Activated naive CD4-positive, alpha-beta T cell (primary cell): ENCODE measurements around the gene DGCR2.
"Not testable (repeated sequence)": the region's sequence is repeated elsewhere in the genome, so short reads cannot be mapped to it uniquely, and the experiment has no call there.

Experiments used
- DNase-seq, 4 experiments: peaks; one replicate each; lab custom pipeline; 2025; lab: John Stamatoyannopoulos, UW

The DGCR2 gene

DNA sequence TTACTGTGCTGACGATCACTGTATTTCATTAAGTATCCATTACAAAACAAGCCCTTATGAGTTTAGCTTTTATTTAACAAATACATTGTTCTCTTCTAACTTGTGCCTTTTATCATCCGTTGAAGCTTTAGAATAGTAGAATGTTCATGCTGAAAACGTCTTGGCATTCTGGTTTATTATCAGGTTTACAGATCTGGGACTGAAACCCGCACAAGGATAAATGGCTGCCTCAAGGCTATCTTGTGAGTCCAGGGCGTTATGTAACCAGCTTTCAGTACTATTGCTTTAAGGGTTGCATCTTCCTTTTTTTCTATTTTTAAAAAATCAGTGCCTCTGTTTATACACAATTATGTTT is 119.6 kb downstream of the DGCR2 start:
- DNase-seq, result no peak

GRCh38 chr22:19001204-19001603 is 121.0 kb downstream of the DGCR2 start:
- DNase-seq, result no peak

DNA sequence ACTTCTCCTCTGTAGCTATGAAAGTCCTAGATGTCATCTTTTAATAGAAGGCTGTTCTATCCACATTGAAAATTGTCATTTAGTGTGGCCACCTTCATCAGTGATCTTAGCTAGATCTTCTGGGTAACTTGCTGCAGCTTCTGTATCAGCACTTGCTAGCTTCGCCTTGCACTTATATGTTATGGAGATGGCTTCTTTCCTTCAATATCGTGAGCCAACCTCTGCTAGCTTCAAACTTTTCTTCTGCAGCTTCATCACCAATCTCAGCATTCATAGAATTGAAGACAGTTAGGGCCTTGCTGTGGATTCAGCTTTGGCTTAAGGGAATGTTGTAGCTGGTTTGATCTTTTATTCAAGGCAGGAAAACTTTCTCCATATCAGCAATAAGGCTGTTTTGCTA is 122.1 kb downstream of the DGCR2 start:
- DNase-seq, result not testable (repeated sequence)

DNA sequence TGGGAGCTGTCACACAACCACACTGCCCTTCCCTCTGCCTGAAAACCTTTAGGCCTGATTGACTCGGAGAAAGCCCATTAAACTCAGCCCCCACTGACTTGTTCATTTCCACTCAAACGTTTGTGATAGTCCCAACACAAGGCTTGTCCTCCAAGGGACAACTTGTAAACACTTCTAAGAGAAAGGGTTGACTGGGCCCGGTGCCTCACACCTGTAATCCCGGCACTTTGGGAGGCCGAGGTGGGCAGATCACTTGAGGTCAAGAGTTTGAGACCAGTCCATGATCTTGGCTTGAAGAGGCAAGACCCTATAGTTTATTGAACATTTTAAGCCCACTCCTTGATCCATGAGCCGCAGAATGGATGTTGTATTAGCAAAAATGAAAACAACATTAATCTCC is 122.8 kb downstream of the DGCR2 start:
- DNase-seq, result no peak

DNA sequence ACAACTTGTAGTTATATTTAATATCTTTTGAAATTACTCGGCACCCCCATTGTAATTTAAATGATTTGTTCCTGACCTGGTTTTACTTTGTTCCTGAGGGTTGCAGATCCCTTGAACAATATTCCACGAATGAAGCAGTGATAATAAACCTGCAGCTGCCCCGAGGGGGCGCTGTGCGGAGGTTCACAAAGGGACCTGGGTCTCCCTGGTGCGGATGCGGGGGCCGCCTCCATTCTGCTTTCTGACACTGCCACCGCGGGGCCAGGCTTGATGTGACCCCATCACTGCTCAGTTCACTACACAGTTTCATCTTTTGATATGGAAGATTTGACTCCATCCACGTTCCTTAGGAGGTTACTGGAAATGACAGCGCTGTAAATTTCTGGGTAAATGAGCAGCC is 123.2 kb downstream of the DGCR2 start:
- DNase-seq, result no peak

GRCh38 chr22:18997925-18998315 is 124.3 kb downstream of the DGCR2 start:
- DNase-seq, result no peak

DNA sequence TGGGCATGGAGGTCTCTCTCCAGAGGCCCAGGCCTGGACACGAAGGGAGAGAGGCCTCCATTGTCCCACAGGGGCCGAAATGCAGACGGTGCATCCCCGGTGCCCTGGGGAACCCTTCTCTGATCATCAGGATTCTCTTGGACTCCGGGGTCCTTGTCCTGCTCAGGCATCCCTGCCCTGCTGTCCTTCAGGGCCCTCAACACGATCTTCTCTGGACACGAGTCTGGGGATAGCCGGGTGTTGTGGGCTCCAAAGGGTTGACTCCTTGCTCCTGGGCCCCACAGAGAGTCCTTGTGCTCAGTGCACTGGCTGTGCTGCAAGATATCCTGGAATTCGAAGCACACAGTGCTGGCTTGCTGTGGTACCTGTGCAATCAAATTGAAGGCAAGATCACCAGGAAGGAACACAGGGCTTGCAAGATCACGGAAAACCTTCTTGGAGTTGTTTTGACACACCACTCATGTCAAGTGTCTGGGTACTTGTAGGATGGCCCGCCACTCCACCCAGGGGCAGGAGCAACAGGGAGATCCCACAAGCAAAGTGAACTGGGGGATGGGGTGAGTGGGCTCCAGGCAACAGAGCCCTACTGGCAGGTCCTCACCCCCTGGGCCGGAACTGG is 124.8 kb downstream of the DGCR2 start:
- DNase-seq, result no peak

- no peak for DNase-seq
Measured at GRCh38 chr22:18996376-18996900, 125.8 kb downstream of the DGCR2 start.

DNA sequence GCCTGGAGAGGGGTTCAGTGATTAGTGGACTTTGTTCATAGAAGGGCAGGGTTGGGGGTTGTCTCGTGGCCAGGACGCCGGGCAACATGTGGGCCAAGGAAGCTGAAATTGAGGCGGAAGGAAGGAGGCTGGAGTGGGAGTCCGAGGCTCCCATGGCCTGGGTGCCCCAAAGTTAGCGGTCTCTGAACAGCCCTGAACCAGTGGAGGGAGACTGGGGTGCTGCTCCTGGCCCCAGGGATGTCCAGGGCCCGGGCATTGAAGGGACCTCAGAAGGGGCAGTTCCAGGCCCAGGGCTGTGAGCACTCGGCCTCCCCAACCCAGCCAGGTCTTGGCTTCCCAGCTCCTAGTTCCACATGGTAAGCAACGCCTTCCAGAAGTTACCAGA is 126.9 kb downstream of the DGCR2 start:
- DNase-seq, result no peak

- DNase-seq, result no peak
Measured at GRCh38 chr22:18994701-18995326, 127.4 kb downstream of the DGCR2 start.

DNA sequence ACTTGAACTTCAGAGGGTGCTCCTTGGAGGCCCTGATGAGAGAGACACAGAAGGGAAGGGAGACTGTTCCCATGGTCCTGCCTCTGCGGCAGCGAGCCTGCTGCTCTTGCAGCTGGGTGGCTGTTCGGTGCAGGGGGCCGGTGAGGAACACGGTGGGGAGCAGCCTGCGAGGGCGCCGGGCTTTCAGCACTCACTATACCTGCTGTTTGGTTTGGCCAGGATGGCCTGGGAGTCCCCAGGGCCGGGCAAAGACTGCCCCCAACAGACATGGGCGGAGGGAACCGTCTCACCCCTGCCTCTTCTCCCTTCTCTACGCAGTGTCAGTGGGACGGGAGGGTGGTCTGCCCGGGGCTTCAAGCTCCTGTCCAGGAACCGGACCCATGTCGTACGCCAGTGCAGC is 128.2 kb downstream of the DGCR2 start:
- no peak for DNase-seq

GRCh38 chr22:18992543-18993198 is 129.5 kb downstream of the DGCR2 start:
- no peak for DNase-seq

DNA sequence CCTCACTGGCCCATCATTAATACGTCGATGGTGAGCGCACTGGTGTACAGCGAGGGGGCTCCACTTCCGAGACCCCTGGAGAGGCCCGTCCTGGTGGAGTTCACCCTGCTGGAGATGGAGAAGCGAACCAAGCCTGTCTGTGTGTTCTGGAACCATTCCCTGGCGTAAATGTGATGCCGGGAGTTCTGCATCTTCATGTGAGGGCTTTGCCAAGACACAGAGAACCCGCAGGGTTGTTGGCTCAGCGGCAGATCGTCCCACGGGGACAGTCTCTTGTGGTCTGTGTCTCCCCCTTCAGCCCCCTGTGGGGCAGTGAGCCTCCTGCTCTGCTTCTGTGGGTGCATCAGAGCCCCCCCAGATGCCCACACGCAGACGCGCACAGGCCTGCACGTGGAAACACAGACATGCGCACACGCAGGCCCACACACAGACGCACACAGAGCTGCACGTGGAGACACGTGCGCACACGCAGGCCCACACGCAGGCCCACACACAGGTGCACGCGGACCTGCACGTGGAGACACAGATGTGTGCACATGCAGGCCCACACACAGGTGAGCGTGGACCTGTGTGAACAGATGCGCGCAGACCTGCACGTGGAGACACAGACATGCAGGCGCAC is 130.3 kb downstream of the DGCR2 start:
- DNase-seq, result no peak

GRCh38 chr22:18991138-18991432 is 131.1 kb downstream of the DGCR2 start:
- no peak for DNase-seq

DNA sequence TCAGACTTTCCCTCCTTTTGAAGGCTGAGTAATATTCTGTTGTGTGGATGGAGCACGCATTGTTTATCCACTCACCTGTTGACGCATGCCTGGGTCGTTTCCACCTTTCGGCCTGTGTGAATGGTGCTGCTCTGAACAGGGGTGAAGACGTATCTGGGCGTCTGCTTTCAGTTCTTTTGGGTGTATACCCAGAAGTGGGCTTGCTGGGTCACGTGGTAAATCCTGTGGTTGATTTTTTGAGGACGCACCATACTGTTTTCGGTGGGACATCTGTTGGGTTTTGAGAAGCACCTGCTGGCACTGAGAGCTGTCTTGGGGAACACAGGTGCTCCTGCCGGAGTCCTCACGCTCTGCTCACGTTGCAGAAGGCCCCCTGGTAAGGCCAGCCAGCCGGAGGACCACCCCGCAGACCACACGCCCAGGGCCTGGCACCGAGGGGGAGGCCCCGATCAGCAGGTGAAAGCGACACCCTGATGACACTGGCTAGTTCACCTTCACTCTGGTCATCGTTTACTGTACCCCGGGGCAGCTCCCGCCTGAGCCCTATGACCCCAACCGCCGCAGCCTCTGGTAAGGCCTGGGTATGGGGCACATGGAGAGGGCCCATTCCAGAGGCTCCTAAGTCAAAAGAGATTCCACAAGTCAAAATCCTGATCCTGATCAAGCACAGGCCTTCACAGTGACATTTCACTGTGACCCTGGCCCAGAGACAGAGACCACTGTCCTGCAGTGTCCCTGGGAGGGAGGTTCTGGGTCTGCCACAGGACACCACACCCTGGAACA is 131.7 kb downstream of the DGCR2 start:
- DNase-seq, result no peak

DNA sequence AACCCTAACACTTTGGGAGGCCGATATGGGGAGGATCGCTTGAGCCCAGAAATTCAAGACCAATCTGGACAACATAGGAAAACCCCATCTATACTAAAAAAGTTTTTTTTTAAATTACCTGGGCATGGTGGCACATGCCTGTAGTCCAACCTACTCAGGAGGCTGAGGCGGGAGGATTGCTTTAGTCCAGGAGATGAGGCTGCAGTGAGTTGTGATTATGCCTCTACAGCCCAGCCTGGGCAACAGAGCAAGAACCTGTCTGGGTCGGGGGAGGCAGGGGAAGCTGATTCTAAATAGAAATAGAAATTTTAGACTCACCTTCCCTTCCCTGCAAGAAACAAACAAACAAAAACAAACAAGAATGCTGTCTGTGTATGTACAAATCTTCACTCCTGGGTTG is 133.3 kb downstream of the DGCR2 start:
- DNase-seq, result no peak

DNA sequence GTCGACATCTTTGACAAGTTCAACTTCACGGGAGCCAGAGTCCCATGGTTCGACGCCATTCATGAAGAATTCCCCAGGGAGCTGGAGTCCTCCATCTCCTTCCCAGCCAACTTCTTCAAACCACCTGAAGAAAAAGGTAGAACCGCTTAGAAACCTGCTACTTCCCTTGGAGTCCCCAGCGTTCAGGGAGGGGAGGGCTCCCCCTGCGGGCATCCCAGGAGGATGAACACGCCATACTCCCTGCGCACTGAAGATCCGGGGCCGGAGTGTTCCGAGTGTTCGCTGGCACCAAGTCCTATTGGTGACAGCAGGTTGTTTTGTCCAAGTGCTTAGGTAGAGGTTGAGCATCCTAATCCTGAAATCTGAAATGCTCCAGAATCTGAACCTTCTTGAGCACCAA is 134.4 kb downstream of the DGCR2 start:
- DNase-seq, result no peak

GRCh38 chr22:18987114-18987513 is 135.1 kb downstream of the DGCR2 start:
- not testable (repeated sequence) for DNase-seq
